K562 (cell line): Measurements from ENCODE around the gene CBX4. TPM values are rescaled to one million over a fixed set of nuclear protein-coding genes. Genes with fewer than 3 reads are reported as not detected.
A peak's percentile ranks its signal among the peaks of the same experiment; 100 is the strongest.

Experiments used
- ATAC-seq: fragments of 200-7000 bp; cut with Tn5 transposase; 3 replicates; pipeline ENCODE4 v1.9.1; 2020; ENCODE audit warnings: moderate library complexity
- BruUV-seq: library from RNA; stranded (reverse); fragments of 400-500 nt; replicated peaks from 2 replicates; lab custom pipeline; 2021; lab: Mats Ljungman, UMichigan
- CTCF ChIA-PET: fragments of 300-600 bp; formaldehyde crosslinking; extraction: SDS; loops from one replicate; lab custom pipeline; 2021; ENCODE audit warnings: low intra/inter-chr PET ratio; lab: Yijun Ruan, JAX
- POLR2A ChIA-PET: fragments of 300-600, 350-650 bp; sonication (Branson Sonifier 250); formaldehyde crosslinking; extraction: SDS; loops from one replicate; lab custom pipeline; 2021; ENCODE audit warnings: antibody characterized with exemption, inconsistent platforms; lab: Yijun Ruan, JAX
- DNase-seq, 4 experiments: peaks; one replicate each; pipeline versions ENCODE4 v3.0.0 to v3.0.0-alpha.2; 2011 to 2018; ENCODE audit warnings: low spot score in 3 of 4, mixed read lengths in 3 of 4; ENCODE audit errors: extremely low read depth in 1 of 4
- FAIRE-seq: peaks from 2 replicates; lab custom pipeline; 2011; peaks lifted over from hg19 to GRCh38; lab: Jason Lieb, UNC
- H2AFZ ChIP-seq: 2 replicates; pipeline ENCODE4 v1.6.0; 2011; ENCODE audit warnings: low read depth, low read length, control low read depth, inconsistent platforms
- H3K27ac ChIP-seq: fragments of 200-600 bp; 3 replicates; pipeline ENCODE4 v1.8.0; 2011; ENCODE audit warnings: low read depth, mild to moderate bottlenecking, control low read depth, inconsistent platforms, low read length, moderate library complexity, mixed read lengths; ENCODE audit errors: extremely low read depth
- H3K27me3 ChIP-seq, 2 experiments: fragments of 300-600 bp in 1 of 2; 2 replicates in 1 of 2; 3 replicates in 1 of 2; pipeline versions ENCODE4 v1.6.0 to v1.8.0; 2011; ENCODE audit warnings: inconsistent platforms in 2 of 2, low read length in 2 of 2, mild to moderate bottlenecking in 1 of 2, mixed read lengths in 1 of 2, moderate library complexity in 1 of 2; ENCODE audit not compliant: control insufficient read depth in 2 of 2, insufficient read depth in 2 of 2
- H3K36me3 ChIP-seq: fragments of 300-600 bp; 3 replicates; pipeline ENCODE4 v1.8.0; 2011; ENCODE audit warnings: mild to moderate bottlenecking, low read length, inconsistent platforms; ENCODE audit not compliant: control insufficient read depth, insufficient read depth
- H3K4me1 ChIP-seq, 2 experiments: fragments of 200-600 bp in 1 of 2; replicated peaks in 1 of 2; 2 replicates in 1 of 2; 3 replicates in 1 of 2; pipeline versions ENCODE4 v1.5.1 to v1.8.0; 2011; ENCODE audit warnings: inconsistent platforms in 2 of 2, low read length in 2 of 2, mild to moderate bottlenecking in 1 of 2, mixed read lengths in 1 of 2, moderate library complexity in 1 of 2; ENCODE audit not compliant: control insufficient read depth in 2 of 2, insufficient read depth in 2 of 2
- H3K4me2 ChIP-seq: 2 replicates; pipeline ENCODE4 v1.6.1; 2011; ENCODE audit warnings: low read length, control low read depth, inconsistent platforms, mixed read lengths; ENCODE audit not compliant: insufficient read depth
- H3K4me3 ChIP-seq: fragments of 200-600 bp; sonication (generic), shearing (Covaris generic); 2 replicates; pipeline ENCODE4 v1.5.1; 2016; ENCODE audit warnings: control low read depth, inconsistent platforms
- H3K79me2 ChIP-seq: fragments of 200-600 bp; 3 replicates; pipeline ENCODE4 v1.8.0; 2011; ENCODE audit warnings: low read length, inconsistent platforms; ENCODE audit not compliant: control insufficient read depth, insufficient read depth
- H3K9ac ChIP-seq, 2 experiments: 2 replicates each; pipeline versions ENCODE4 v1.6.0 to v1.6.1; 2011; ENCODE audit warnings: low read depth in 2 of 2, low read length in 2 of 2, control low read depth in 1 of 2, inconsistent platforms in 1 of 2, mild to moderate bottlenecking in 1 of 2, mixed read lengths in 1 of 2; ENCODE audit not compliant: insufficient read depth in 1 of 2
- H3K9me1 ChIP-seq: one replicate; pipeline ENCODE4 v1.6.0; 2011; ENCODE audit warnings: inconsistent platforms, mild to moderate bottlenecking, low read length, moderate library complexity; ENCODE audit not compliant: control insufficient read depth, insufficient read depth
- H3K9me3 ChIP-seq: replicated peaks from 2 replicates; pipeline ENCODE4 v1.5.1; 2011; ENCODE audit warnings: low read depth, low read length, inconsistent platforms; ENCODE audit not compliant: control insufficient read depth, insufficient read depth
- H4K20me1 ChIP-seq: replicated peaks from 2 replicates; pipeline ENCODE4 v1.6.1; 2011; ENCODE audit warnings: low read length, inconsistent platforms, mixed read lengths; ENCODE audit not compliant: control insufficient read depth, insufficient read depth
- EGR1 ChIP-seq: fragments of 450-650 bp; conservative IDR thresholded peaks from 2 replicates; pipeline ENCODE4 v1.6.1; 2017; ENCODE audit warnings: mild to moderate bottlenecking
- FOXJ2 ChIP-seq: fragments of 200-800 bp; sonication (Bioruptor generic); IDR thresholded peaks from 2 replicates; pipeline ENCODE4 v1.6.1; 2016; ENCODE audit warnings: missing genetic modification characterization, missing compliant biosample characterization
- ZBTB7A ChIP-seq: IDR thresholded peaks from 2 replicates; pipeline ENCODE4 v1.6.1; 2011; ENCODE audit warnings: low read depth, mild to moderate bottlenecking, low read length, moderate library complexity, borderline replicate concordance; ENCODE audit not compliant: control insufficient read depth
- WGBS: fragments of 100-300 bp; shearing (Covaris generic); methylation state at CpG from one replicate; pipeline ENCODE4 v1.1.6; 2016; ENCODE audit warnings: low coverage, mixed read lengths; ENCODE audit not compliant: insufficient coverage; ENCODE audit errors: missing lambda C conversion rate; 5-methylcytosine and 5-hydroxymethylcytosine counted together
- in situ Hi-C: fragments of 300-500 bp; cut with MboI; formaldehyde crosslinking; loops from 4 replicates; pipeline ENCODE4 v1.15.0; 2018; ENCODE audit warnings: inconsistent platforms, mixed read lengths
- intact Hi-C: fragments of 100-400 bp; cut with micrococcal nuclease; formaldehyde crosslinking; loops from 2 replicates; pipeline ENCODE4 v1.14.2; 2022
- polyA plus RNA-seq, 8 experiments: library from polyadenylated mRNA; depleted of rRNA in 4 of 8; stranded (reverse) in 5 of 8; unstranded in 3 of 8; fragments of >200 nt; fragmentation: Nextera tagmentation in 2 of 8; fragmentation: Illumina TruSeq in 1 of 8; extraction: Ambion mirVana in 2 of 8; extraction: Trizol in 1 of 8; gene quantifications; 2 replicates each; pipeline versions ENCODE4 v1.2.1 to v1.2.3, GENCODE V29; 2011 to 2014; ENCODE audit warnings: inconsistent platforms in 1 of 8, missing spikeins in 1 of 8
- total RNA-seq, 7 experiments: library from RNA; depleted of rRNA in 6 of 7; stranded (reverse); fragments of >200 nt in 6 of 7; fragmentation: Illumina TruSeq in 2 of 7; extraction: Trizol in 2 of 7; gene quantifications; 2 replicates each; pipeline versions ENCODE4 v1.2.1 to v1.2.3, GENCODE V29; 2011 to 2021; ENCODE audit warnings: low replicate concordance in 1 of 7

The CBX4 gene
- total and polyA plus RNA-seq, 9 of the 15 experiments (the other 6 are each of a cell fraction or from before 2014, with no cell fraction given) = 0.98 to 50.5 (median 10.0) TPM

DNA sequence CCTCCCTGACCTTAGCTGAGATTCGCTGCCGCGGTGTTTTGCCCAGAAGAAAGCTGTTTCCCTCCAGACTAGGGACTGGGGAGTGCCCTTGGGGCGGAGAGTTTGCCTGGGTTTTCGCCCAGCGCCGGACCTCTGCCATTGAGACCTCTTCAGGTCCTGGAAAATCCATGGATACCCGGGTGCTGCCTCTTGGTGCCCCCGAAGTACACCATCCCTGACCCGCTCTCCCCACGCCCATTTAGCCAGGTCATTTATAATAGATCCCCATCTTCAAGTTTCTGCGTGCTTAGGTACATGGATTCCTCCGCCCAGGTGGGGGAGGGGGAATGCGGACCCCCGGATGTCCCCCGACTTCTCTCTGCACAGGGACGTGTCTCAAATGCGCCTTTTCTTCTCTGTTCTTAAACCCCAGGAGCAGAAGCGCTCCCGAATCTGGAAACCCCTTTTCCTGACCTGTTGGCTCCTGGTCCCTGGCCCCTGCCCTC lies 27.3 kb downstream of the CBX4 start:
- intact Hi-C loops (loop anchor here (2.0 to 5.0 kb wide), 2 partner anchors 21 to 180 kb away; no protein-coding TSS in a partner anchor), in situ Hi-C loops (no loop called here)
- Histone ChIP-seq H3K9me3 (no peaks in the 10 kb centered on the region), H3K9me1 (no peaks in the 10 kb centered on the region), H3K27ac (no peak overlapping the region), H3K4me3 (no peak overlapping the region), H3K4me1 (peaks cover 23 to 76% of the 10 kb centered on the region in 2 experiments), H3K4me2 (0 out of 2 replicates have a peak overlapping the region, but pooled peaks have one; percentile 82), H3K9ac (peak overlapping the region in 1 of 2 experiments; percentile 90; a peak in 1 of 4 replicates), H4K20me1 (no peaks in the 10 kb centered on the region), H3K27me3 (no peaks in the 10 kb centered on the region), H3K79me2 (no peaks in the 10 kb centered on the region), H2AFZ (no peak overlapping the region), H3K36me3 (no peaks in the 10 kb centered on the region)
- ChIA-PET CTCF (interaction anchor here (1.1 to 1.3 kb wide), 2 partner anchors 23 to 28 kb away, joined by 3 read pairs; no protein-coding TSS in a partner anchor), POLR2A (interaction anchor here (0.5 to 18.8 kb wide), 7 partner anchors 8 to 97 kb away, joined by 3 to 386 read pairs (median 9); partner anchors contain the start of genes CBX4 and CBX8)
- DNase-seq = no peak
- 0 out of 2 replicates have a peak, but pooled peaks have one; percentile 9 for TF ChIP-seq FOXJ2
- TF ChIP-seq EGR1 = no peak
- peak; percentile 62 for TF ChIP-seq ZBTB7A
- no TSS peak for BruUV-seq
- ATAC-seq = no peak
- WGBS = 60% methylated on average over 17 of the region's 20 CpGs
- no peak for FAIRE-seq
